ENCODE measurements around the gene ZNF254. TPM values are rescaled to one million over a fixed set of nuclear protein-coding genes. Genes with fewer than 3 reads are reported as not detected.

The ZNF254 gene
- total and polyA plus RNA-seq, 10 of the 15 experiments (the other 5 are each of a cell fraction or from before 2014, with no cell fraction given): 1.5 to 15.7 (median 8.5) TPM

DNA sequence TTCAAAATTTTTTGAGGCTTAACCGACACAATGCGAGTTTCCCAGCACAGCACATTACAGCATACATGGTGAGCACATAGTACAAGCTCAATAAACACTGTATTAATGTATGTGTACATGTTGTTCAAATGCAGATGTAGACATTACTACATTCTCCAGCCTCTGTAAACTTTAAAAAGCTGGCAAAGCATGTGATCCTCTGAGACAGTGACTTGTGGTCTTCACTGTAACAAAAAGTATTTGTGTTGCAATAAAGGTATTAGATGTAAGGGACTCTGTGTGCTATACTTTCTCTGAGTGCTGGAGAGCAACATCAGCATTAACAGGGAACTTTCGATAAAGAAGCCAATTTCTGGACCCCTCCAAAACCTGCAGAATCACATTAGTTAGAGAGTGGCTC is 46.4 kb upstream of the ZNF254 start:
- ChIA-PET CTCF (no interaction called here), POLR2A (no interaction called here), RAD21 (ENCODE audit: unreplicated experiment) (no interaction called here), SMC1A (ENCODE audit: uncharacterized antibody, unreplicated experiment) (no interaction called here)
- Histone ChIP-seq H3K36me3 (ENCODE audit: control insufficient read depth in 2 of 2, insufficient read depth in 2 of 2, low read length in 1 of 2) (peaks cover 0 to 7% of the 10 kb centered on the region in 2 experiments; a peak in 2 of 4 replicates), H3K4me1 (ENCODE audit: control insufficient read depth, insufficient read depth, low read length) (no peaks in the 10 kb centered on the region), H2AFZ (ENCODE audit: control insufficient read depth, low read depth, low read length) (no peak overlapping the region), H3K79me2 (ENCODE audit: control insufficient read depth, insufficient read depth, low read length) (peaks cover 1% of the 10 kb centered on the region; the same call in 1 of the 2 replicates), H4K20me1 (ENCODE audit: control insufficient read depth, insufficient read depth) (no peaks in the 10 kb centered on the region), H3K27ac (ENCODE audit: control insufficient read depth, insufficient read depth) (no peak overlapping the region), H3K4me2 (ENCODE audit: control insufficient read depth, insufficient read depth) (no peak overlapping the region), H3K9ac (ENCODE audit: control insufficient read depth, insufficient read depth, low read length) (no peak overlapping the region), H3K27me3 (replicated peaks in 1 of 2; ENCODE audit: control insufficient read depth in 2 of 2, insufficient read depth in 2 of 2, low read length in 1 of 2) (no peaks in the 10 kb centered on the region), H3K4me3 (no peak overlapping the region), H3K9me3 (replicated peaks; ENCODE audit: control insufficient read depth, insufficient read depth, low read length) (peaks cover 5% of the 10 kb centered on the region; the same call in 2 of the 3 replicates)
- no peak for FAIRE-seq
- BruUV-seq (replicated peaks): no TSS peak
- no peak for ATAC-seq
- DNase-seq (ENCODE audit: low read depth, low spot score): no peak
- intact Hi-C loops (cut with micrococcal nuclease; ENCODE audit: unreplicated experiment): no loop called here
- WGBS (ENCODE audit: insufficient coverage, insufficient replicate concordance, low lambda C conversion rate, missing lambda C conversion rate): 100% methylated on average over 3 of the region's 3 CpGs
- in situ Hi-C loops (cut with MboI): no loop called here
- TF ChIP-seq WRNIP1 (IDR thresholded peaks at IDR 0.05; ENCODE audit: borderline replicate concordance, low read depth, low read length) (no peak), SPI1 (IDR thresholded peaks at IDR 0.05; ENCODE audit: borderline replicate concordance, insufficient read depth, low read depth, low read length) (no peak), BACH1 (IDR thresholded peaks at IDR 0.05; ENCODE audit: borderline replicate concordance) (no peak), SUPT20H (IDR thresholded peaks at IDR 0.05; ENCODE audit: borderline replicate concordance, control insufficient read depth, low read depth, low read length) (no peak), JUND (IDR thresholded peaks at IDR 0.05; ENCODE audit: low read depth, low read length) (no peak), NFIC (IDR thresholded peaks at IDR 0.05; ENCODE audit: low read depth, low read length) (no peak), ZSCAN29 (IDR thresholded peaks at IDR 0.05) (no peak), ZZZ3 (IDR thresholded peaks at IDR 0.05; ENCODE audit: control insufficient read depth, insufficient read length, low read depth) (no peak), KLF5 (IDR thresholded peaks at IDR 0.05; ENCODE audit: partially characterized antibody) (no peak), POLR2AphosphoS2 (IDR thresholded peaks at IDR 0.05; ENCODE audit: low read depth, low read length) (no peak), CBX5 (IDR thresholded peaks at IDR 0.05; ENCODE audit: low read depth) (no peak)
- TF ChIP-seq, protein P1, sequence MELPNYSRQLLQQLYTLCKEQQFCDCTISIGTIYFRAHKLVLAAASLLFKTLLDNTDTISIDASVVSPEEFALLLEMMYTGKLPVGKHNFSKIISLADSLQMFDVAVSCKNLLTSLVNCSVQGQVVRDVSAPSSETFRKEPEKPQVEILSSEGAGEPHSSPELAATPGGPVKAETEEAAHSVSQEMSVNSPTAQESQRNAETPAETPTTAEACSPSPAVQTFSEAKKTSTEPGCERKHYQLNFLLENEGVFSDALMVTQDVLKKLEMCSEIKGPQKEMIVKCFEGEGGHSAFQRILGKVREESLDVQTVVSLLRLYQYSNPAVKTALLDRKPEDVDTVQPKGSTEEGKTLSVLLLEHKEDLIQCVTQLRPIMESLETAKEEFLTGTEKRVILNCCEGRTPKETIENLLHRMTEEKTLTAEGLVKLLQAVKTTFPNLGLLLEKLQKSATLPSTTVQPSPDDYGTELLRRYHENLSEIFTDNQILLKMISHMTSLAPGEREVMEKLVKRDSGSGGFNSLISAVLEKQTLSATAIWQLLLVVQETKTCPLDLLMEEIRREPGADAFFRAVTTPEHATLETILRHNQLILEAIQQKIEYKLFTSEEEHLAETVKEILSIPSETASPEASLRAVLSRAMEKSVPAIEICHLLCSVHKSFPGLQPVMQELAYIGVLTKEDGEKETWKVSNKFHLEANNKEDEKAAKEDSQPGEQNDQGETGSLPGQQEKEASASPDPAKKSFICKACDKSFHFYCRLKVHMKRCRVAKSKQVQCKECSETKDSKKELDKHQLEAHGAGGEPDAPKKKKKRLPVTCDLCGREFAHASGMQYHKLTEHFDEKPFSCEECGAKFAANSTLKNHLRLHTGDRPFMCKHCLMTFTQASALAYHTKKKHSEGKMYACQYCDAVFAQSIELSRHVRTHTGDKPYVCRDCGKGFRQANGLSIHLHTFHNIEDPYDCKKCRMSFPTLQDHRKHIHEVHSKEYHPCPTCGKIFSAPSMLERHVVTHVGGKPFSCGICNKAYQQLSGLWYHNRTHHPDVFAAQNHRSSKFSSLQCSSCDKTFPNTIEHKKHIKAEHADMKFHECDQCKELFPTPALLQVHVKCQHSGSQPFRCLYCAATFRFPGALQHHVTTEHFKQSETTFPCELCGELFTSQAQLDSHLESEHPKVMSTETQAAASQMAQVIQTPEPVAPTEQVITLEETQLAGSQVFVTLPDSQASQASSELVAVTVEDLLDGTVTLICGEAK (IDR thresholded peaks at IDR 0.05; ENCODE audit: borderline replicate concordance): no peak
- TF ChIP-seq, protein P2, sequence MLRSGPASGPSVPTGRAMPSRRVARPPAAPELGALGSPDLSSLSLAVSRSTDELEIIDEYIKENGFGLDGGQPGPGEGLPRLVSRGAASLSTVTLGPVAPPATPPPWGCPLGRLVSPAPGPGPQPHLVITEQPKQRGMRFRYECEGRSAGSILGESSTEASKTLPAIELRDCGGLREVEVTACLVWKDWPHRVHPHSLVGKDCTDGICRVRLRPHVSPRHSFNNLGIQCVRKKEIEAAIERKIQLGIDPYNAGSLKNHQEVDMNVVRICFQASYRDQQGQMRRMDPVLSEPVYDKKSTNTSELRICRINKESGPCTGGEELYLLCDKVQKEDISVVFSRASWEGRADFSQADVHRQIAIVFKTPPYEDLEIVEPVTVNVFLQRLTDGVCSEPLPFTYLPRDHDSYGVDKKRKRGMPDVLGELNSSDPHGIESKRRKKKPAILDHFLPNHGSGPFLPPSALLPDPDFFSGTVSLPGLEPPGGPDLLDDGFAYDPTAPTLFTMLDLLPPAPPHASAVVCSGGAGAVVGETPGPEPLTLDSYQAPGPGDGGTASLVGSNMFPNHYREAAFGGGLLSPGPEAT (IDR thresholded peaks at IDR 0.05; ENCODE audit: low read depth): no peak
- TF ChIP-seq, protein P3, sequence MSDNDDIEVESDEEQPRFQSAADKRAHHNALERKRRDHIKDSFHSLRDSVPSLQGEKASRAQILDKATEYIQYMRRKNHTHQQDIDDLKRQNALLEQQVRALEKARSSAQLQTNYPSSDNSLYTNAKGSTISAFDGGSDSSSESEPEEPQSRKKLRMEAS (IDR thresholded peaks at IDR 0.05; ENCODE audit: low read depth, low read length): no peak
- TF ChIP-seq, protein P4, sequence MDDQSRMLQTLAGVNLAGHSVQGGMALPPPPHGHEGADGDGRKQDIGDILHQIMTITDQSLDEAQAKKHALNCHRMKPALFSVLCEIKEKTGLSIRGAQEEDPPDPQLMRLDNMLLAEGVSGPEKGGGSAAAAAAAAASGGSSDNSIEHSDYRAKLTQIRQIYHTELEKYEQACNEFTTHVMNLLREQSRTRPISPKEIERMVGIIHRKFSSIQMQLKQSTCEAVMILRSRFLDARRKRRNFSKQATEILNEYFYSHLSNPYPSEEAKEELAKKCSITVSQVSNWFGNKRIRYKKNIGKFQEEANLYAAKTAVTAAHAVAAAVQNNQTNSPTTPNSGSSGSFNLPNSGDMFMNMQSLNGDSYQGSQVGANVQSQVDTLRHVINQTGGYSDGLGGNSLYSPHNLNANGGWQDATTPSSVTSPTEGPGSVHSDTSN (IDR thresholded peaks at IDR 0.05; ENCODE audit: insufficient replicate concordance, low read depth, low read length): no peak
